ENCODE results near the gene HDLBP. TPM values are rescaled to one million over a fixed set of nuclear protein-coding genes. Genes with fewer than 3 reads are reported as not detected.

HDLBP gene
- total RNA-seq, 1 experiment from 2014 or later, result 447 TPM

DNA sequence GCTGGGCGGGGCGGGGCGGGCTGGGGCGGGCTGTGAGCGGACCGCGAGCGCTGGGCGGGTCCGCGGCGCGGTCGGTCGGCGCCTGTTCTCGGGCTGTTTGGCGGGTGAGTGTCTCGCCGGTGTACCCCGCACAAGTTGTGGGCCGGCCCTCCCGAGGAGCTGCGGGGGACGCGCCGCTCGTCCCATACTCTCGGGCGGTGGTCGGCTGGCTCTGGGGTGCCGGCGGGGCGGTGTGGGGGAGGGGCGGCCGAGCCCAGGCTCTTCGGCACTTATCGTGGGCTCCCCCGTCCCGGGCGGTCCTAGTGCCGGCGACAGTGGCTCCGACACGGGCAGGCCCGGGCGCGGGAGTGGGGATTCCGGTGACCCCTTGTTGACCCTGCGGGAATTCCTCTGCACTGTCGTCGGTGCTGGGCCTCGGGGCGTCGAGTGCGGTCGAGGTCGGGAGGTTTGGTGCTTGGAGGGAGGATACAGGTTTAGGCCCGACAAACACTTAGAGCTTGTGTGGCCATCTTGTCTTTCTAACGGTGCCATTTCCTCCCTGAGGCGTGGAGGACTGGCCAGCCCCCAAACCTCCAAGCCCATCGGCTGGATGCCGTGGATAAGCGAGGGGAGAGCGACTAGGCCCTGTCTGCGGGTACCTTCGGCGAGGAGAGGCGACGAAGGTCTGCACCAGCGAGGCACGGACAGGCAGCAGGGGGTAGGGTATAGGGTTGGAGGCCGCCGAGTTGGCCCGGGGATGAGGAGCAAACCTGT, 583 bp upstream of the HDLBP start, which contains the start of gene SEPTIN2:
Gene SEPTIN2, plus strand, starts transcription at position 47 of the 753 bp plus-strand sequence. CDS start 8,308 bp downstream, outside the sequence.
- no peaks in the 10 kb centered on the region for H3K27me3 ChIP-seq
- peaks cover 57% of the 10 kb centered on the region for H3K36me3 ChIP-seq
- H3K4me3 ChIP-seq, result peak within 1 kb of the TSS; percentile 91
- DNase-seq, result no peak
- no peaks in the 10 kb centered on the region for H3K9me3 ChIP-seq

DNA sequence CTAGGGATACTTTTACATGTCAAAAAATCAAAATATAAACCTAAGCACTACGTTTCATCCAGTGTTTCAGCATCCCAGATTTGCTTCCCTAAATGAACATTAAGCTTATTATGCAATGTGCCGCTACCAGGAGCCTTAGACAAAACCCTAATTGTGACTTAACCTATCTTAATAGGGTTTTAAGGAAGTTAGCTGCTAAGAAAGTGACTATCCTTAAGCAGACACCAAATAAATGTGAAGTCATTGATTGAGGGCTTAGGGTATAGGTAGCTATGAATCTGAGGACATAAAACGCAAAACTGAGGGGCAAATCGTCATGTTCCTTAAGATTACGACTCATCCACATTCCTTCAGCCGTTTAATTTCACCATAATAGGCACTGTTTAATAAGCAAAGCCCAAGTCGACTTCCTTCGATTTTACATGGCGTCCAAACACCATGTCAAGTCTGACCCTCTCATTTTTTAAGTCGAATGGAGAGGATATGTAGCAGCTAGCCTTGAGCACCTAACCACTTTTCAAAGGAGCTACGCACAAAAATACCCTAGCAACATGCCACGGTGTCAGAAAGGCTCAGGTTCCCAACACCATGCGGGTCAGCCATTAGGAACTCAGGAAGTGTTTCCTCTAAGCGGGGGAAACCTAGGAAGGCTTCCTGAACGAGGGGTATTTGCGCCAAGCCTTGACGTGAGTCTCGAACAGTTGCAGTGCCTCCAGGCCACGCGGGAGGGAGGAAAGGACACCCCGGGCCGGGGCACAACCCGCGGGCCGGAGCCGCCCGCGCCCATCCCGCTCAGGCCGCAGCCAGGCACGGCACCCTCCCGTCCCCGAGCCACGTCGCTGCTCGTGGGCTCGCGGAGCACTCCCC, 1.0 kb downstream of the HDLBP start:
- Histone ChIP-seq H3K9me3 (no peaks in the 10 kb centered on the region), H3K27me3 (no peaks in the 10 kb centered on the region), H3K36me3 (peaks cover 41% of the 10 kb centered on the region), H3K4me3 (peak overlapping the region; percentile 91)
- no peak for DNase-seq

- Histone ChIP-seq H3K27me3 (no peaks in the 10 kb centered on the region), H3K36me3 (peaks cover 41% of the 10 kb centered on the region), H3K4me3 (peak overlapping the region; percentile 91), H3K9me3 (no peaks in the 10 kb centered on the region)
- DNase-seq, result no peak
Observed at GRCh38 chr2:241313543-241314095, 1.9 kb downstream of the HDLBP start.

GRCh38 chr2:241312082-241312481, 3.4 kb downstream of the HDLBP start:
- Histone ChIP-seq H3K4me3 (no peak overlapping the region), H3K27me3 (no peaks in the 10 kb centered on the region), H3K9me3 (no peaks in the 10 kb centered on the region), H3K36me3 (peaks cover 42% of the 10 kb centered on the region)
- DNase-seq, result no peak

DNA sequence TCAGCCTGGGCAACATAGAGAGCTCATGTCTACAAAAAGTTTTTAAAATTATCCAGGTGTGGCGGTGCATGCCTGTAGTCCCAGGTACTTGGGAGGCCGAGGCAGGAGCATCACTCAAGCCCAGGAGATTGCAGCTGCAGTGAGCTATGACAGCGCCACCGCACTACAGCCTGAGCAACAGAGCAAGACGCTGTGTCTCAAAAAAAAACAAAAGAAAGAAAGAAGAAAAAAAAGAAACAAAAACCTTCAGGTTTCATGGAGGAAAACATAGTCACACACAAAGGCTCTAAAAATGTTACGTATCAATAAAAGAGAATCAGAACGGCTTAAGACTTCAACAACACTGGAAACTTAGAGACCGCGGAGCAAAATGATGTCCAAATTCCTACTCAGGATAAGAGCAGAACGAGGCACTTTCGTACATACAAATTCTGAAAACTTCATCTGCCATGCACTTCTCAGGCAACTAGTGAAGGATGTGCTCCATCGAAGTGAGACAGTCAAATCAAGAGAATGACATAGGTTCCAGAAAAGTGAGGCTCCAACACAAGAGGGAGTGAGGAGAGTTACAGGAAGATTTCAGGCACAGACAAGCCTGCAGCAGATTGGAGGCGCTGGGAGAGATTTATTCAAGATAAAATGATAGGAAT, 4.4 kb downstream of the HDLBP start:
- Histone ChIP-seq H3K27me3 (no peaks in the 10 kb centered on the region), H3K36me3 (peaks cover 31% of the 10 kb centered on the region), H3K4me3 (no peak overlapping the region), H3K9me3 (no peaks in the 10 kb centered on the region)
- DNase-seq, result no peak

DNA sequence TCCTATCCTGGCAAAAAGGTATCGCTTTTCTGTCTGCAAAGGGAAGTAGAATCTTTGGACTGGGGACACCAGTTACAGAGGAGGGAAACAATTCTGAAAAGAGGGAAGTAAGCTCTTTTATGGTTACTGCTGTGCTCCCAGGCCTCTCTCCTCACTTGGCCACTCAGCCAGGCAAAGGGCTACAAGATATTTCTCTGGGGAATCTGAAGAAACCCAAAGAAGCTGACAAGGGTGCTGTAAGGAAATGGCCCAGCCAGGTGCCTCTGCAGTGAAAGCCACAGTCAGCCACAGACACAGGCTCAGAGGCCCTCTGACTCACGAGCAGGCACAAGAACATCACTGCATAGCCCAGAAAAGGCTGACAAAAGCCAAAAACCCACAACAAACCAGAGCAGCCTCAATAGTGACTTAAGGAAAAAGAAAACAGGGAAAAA, 5.8 kb downstream of the HDLBP start:
- no peaks in the 10 kb centered on the region for H3K9me3 ChIP-seq
- H3K27me3 ChIP-seq, result no peaks in the 10 kb centered on the region
- DNase-seq, result peak; percentile 48
- H3K4me3 ChIP-seq, result no peak overlapping the region
- peaks cover 30% of the 10 kb centered on the region for H3K36me3 ChIP-seq

- no peak for DNase-seq
- H3K4me3 ChIP-seq, result no peak overlapping the region
- H3K36me3 ChIP-seq, result peaks cover 26% of the 10 kb centered on the region
- H3K27me3 ChIP-seq, result no peaks in the 10 kb centered on the region
- no peaks in the 10 kb centered on the region for H3K9me3 ChIP-seq
Observed at GRCh38 chr2:241308832-241309500, 6.5 kb downstream of the HDLBP start.

DNA sequence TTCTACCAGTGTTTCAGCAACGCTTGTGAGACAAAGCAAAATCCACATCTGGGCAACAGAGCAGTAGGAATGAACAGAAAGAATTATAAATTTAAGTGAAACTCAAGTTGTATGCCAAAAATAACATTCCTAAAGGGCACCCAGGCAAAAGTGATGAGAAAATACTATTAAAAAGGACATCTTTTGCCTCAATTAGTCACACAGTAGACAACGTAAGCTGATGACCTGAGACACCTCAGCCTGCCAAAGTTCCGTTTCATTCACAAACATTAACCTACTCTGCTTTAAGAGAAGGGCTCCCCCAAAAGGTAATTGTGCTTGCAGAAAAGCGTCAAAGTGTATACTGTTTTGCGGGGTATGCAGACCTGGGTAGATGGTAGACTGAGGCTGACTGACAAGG, 7.2 kb downstream of the HDLBP start:
- DNase-seq, result no peak
- H3K27me3 ChIP-seq, result no peaks in the 10 kb centered on the region

GRCh38 chr2:241307055-241307454, 8.4 kb downstream of the HDLBP start:
- Histone ChIP-seq H3K9me3 (no peaks in the 10 kb centered on the region), H3K27me3 (no peaks in the 10 kb centered on the region), H3K4me3 (no peak overlapping the region), H3K36me3 (peaks cover 19% of the 10 kb centered on the region)
- DNase-seq, result no peak

More for the DNA sequence above, 7.2 kb downstream of the HDLBP start:
- Histone ChIP-seq H3K9me3 (no peaks in the 10 kb centered on the region), H3K4me3 (no peak overlapping the region), H3K36me3 (peaks cover 25% of the 10 kb centered on the region)

DNA sequence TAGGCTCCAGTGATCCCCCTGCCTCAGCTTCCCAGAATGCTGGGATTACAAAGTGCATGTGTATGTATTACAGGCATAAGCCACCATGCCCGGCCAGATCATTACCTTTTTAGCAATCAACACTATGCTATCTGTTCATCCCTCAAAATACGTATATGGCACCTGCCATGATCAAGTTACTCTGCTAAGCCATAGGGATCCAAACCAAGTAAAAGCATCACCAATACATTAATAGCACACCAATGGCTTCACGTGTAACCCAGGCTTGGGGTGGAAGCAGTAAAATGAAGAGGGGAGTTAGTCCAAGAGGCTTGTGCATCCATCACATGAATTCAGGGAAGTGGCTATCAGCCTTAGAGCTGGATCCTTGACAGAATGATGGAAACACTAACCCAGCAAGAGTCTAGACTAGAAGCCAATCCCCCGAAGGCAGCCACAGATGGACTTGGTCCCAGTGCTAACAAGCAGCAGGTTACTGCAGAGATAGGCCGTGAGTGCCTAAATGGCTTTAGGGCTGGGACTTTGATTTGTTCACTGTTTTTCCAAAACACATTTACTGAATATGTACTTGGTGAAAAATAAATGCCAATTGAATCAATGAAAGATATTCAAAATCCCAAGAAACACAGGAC, 11.3 kb downstream of the HDLBP start:
- Histone ChIP-seq H3K27me3 (no peaks in the 10 kb centered on the region), H3K9me3 (no peaks in the 10 kb centered on the region), H3K4me3 (no peak overlapping the region), H3K36me3 (peaks cover 16% of the 10 kb centered on the region)
- no peak for DNase-seq

- DNase-seq, result no peak
- H3K9me3 ChIP-seq, result no peaks in the 10 kb centered on the region
- H3K36me3 ChIP-seq, result peaks cover 6% of the 10 kb centered on the region
- no peaks in the 10 kb centered on the region for H3K27me3 ChIP-seq
- no peak overlapping the region for H3K4me3 ChIP-seq
Observed at GRCh38 chr2:241302759-241303651, 12.5 kb downstream of the HDLBP start.

- Histone ChIP-seq H3K4me3 (no peak overlapping the region), H3K36me3 (peaks cover 4% of the 10 kb centered on the region), H3K27me3 (no peaks in the 10 kb centered on the region), H3K9me3 (no peaks in the 10 kb centered on the region)
- no peak for DNase-seq
Observed at GRCh38 chr2:241302083-241302482, 13.4 kb downstream of the HDLBP start.

- no peaks in the 10 kb centered on the region for H3K27me3 ChIP-seq
- no peak overlapping the region for H3K4me3 ChIP-seq
- peaks cover 9% of the 10 kb centered on the region for H3K36me3 ChIP-seq
- DNase-seq, result no peak
- H3K9me3 ChIP-seq, result no peaks in the 10 kb centered on the region
Observed at GRCh38 chr2:241300000-241300399, 15.5 kb downstream of the HDLBP start.

DNA sequence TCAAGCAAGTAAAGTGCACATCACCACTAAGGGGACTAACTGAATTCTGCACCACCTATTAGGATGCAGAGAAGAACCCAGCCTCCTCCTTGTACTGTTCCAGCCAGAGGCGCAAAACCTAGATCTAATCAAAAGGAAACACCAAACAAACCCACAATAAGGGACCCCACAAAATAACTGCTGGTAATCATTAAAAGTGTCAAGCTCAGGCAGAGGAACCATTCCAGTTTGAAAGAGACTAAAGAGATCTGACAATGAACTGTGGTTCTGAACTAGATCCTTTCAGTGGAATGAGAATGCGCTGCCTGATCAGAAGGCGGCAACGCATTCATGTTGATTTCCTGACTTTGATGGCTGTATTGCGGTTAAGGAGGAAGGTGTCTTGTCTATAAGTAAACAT, 16.8 kb downstream of the HDLBP start:
- no peak for DNase-seq
- Histone ChIP-seq H3K9me3 (no peaks in the 10 kb centered on the region), H3K27me3 (no peaks in the 10 kb centered on the region), H3K4me3 (no peak overlapping the region), H3K36me3 (peaks cover 9% of the 10 kb centered on the region)

DNA sequence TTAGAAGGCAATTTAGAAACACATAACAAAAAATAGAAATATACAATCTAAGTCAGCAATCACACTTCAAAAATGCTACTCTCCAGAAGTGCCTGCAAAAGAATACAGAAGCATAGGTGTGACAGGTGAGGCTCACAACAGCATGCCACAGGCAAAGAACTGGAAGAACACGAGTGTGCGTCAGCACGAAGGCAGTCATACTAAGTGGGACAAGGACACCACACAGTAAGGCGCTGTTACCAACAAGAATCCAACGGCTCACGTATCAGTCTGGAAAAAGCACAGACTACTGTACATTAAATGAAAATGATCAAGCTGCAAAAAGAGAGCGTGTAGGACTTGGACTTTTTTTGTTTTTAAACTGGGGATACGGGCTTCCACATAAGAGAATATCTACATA, 18.7 kb downstream of the HDLBP start:
- no peaks in the 10 kb centered on the region for H3K27me3 ChIP-seq
- H3K9me3 ChIP-seq, result no peaks in the 10 kb centered on the region
- H3K36me3 ChIP-seq, result peaks cover 12% of the 10 kb centered on the region
- no peak overlapping the region for H3K4me3 ChIP-seq
- DNase-seq, result no peak

Measured in MG63 (cell line).